HepG2 (cell line): ENCODE results near the gene ANO10.

Experiments used
- BRCA1 ChIP-seq: sonication (generic); formaldehyde crosslinking; IDR thresholded peaks from 2 replicates; pipeline ENCODE4 v1.4.0; 2020; ENCODE audit warnings: missing genetic modification reagents
- CHD4 ChIP-seq: fragments of 200-600 bp; sonication (generic); IDR thresholded peaks from 2 replicates; pipeline ENCODE4 v1.7.0; 2017; ENCODE audit warnings: mild to moderate bottlenecking, low read length, borderline replicate concordance
- ETV6 ChIP-seq: sonication (generic); formaldehyde crosslinking; conservative IDR thresholded peaks from 2 replicates; pipeline ENCODE4 v1.4.0; 2020; ENCODE audit warnings: missing genetic modification reagents
- KDM1A ChIP-seq: IDR thresholded peaks from 2 replicates; pipeline ENCODE4 v1.6.1; 2016; ENCODE audit warnings: missing compliant biosample characterization
- POLR2AphosphoS2 ChIP-seq: IDR thresholded peaks from 2 replicates; pipeline ENCODE4 v1.6.1; 2011; ENCODE audit warnings: low read depth, low read length, improper control_type of control experiment
- RBFOX2 ChIP-seq: fragments of 200-400 bp; formaldehyde crosslinking; IDR thresholded peaks from 2 replicates; pipeline ENCODE4 v1.6.1; 2017; ENCODE audit warnings: low read depth, mild to moderate bottlenecking, low read length
- SP5 ChIP-seq: IDR thresholded peaks from 2 replicates; pipeline ENCODE4 v1.6.1; 2016; ENCODE audit warnings: low read depth, borderline replicate concordance
- SRY ChIP-seq: sonication (generic); formaldehyde crosslinking; IDR thresholded peaks from 2 replicates; pipeline ENCODE4 v1.8.0; 2022; ENCODE audit warnings: mild to moderate bottlenecking, missing genetic modification reagents
- ZBTB1 ChIP-seq: sonication (generic); formaldehyde crosslinking; IDR thresholded peaks from 2 replicates; pipeline ENCODE4 v1.4.0; 2020; ENCODE audit warnings: missing genetic modification reagents, borderline replicate concordance
- ZFAT ChIP-seq: sonication (generic); formaldehyde crosslinking; conservative IDR thresholded peaks from 2 replicates; pipeline ENCODE4 v1.8.1; 2023; ENCODE audit warnings: missing genetic modification reagents, inconsistent platforms
- ZNF644 ChIP-seq: IDR thresholded peaks from 2 replicates; pipeline ENCODE4 v1.6.1; 2016; ENCODE audit warnings: low read depth
- TF ChIP-seq, protein P1 (sequence below): sonication (generic); formaldehyde crosslinking; IDR thresholded peaks from 2 replicates; pipeline ENCODE4 v1.5.0; 2020; ENCODE audit warnings: mild to moderate bottlenecking, missing genetic modification reagents
- TF ChIP-seq, protein P2 (sequence below): IDR thresholded peaks from 2 replicates; pipeline ENCODE4 v1.6.1; 2016

DNA sequence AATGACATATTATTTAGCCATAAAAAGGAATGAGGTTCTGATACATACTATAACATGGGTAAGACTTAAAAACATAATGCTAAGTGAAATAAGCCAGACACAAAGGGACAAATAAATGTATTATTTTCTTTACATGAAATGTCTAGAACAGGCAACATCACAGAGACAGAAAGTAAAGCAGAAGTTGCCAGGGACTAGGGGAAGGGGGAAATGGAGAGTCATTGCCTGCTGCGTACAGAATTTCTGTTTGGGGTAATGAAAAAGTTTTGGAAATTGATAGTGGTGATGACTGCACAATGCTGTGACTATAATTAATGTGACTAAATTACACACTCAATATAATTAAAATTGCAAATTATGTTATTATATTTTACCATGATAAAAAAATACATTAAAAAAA is 99.9 kb downstream of the ANO10 start:
- TF ChIP-seq SP5 (CRISPR knock-in tag) (no peak), RBFOX2 (no peak), BRCA1 (no peak), ETV6 (no peak), ZBTB1 (CRISPR knock-in tag) (no peak), ZFAT (CRISPR knock-in tag) (no peak), ZNF644 (CRISPR knock-in tag) (no peak), KDM1A (CRISPR knock-in tag) (no peak), POLR2AphosphoS2 (no peak), CHD4 (no peak), SRY (CRISPR knock-in tag) (no peak)
- TF ChIP-seq, protein P1, sequence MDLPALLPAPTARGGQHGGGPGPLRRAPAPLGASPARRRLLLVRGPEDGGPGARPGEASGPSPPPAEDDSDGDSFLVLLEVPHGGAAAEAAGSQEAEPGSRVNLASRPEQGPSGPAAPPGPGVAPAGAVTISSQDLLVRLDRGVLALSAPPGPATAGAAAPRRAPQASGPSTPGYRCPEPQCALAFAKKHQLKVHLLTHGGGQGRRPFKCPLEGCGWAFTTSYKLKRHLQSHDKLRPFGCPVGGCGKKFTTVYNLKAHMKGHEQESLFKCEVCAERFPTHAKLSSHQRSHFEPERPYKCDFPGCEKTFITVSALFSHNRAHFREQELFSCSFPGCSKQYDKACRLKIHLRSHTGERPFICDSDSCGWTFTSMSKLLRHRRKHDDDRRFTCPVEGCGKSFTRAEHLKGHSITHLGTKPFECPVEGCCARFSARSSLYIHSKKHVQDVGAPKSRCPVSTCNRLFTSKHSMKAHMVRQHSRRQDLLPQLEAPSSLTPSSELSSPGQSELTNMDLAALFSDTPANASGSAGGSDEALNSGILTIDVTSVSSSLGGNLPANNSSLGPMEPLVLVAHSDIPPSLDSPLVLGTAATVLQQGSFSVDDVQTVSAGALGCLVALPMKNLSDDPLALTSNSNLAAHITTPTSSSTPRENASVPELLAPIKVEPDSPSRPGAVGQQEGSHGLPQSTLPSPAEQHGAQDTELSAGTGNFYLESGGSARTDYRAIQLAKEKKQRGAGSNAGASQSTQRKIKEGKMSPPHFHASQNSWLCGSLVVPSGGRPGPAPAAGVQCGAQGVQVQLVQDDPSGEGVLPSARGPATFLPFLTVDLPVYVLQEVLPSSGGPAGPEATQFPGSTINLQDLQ (CRISPR knock-in tag): no peak
- TF ChIP-seq, protein P2, sequence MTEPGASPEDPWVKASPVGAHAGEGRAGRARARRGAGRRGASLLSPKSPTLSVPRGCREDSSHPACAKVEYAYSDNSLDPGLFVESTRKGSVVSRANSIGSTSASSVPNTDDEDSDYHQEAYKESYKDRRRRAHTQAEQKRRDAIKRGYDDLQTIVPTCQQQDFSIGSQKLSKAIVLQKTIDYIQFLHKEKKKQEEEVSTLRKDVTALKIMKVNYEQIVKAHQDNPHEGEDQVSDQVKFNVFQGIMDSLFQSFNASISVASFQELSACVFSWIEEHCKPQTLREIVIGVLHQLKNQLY (CRISPR knock-in tag): no peak
